ENCODE data around the gene RNU6-8.

The RNU6-8 gene

DNA sequence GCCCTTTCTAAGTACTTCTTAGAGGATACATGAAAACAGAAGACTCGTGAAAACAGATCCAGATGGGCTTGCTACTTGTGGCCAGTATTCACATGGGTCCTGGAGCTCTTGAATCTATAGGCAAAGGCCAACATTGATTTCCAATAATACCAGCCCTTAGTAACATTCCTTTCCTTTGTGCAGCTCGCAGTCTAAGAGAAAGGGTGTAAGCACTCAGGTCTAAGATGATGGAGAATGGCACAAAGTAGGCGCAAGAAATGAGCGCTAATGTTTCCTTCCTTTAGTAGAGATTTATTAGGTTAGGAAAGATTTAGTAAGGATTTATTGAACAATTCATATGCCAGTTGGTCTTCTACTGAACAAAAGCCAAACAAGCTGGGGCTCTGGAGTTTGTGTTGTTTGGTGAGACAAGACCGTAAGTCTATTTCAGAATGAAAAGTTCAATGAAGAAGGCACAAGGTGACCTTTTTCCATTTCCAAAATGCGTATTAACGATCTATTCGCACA, 525 bp downstream of the RNU6-8 start:
- DNase-seq: peak; percentile 99

- DNase-seq: peak; percentile 99
These were observed 1.1 kb downstream of the RNU6-8 start, which contains the start of gene RNU6-7 for GRCh38 chr14:32201816-32202490. Gene RNU6-7 (plus strand): TSS chr14:32202045.

DNA sequence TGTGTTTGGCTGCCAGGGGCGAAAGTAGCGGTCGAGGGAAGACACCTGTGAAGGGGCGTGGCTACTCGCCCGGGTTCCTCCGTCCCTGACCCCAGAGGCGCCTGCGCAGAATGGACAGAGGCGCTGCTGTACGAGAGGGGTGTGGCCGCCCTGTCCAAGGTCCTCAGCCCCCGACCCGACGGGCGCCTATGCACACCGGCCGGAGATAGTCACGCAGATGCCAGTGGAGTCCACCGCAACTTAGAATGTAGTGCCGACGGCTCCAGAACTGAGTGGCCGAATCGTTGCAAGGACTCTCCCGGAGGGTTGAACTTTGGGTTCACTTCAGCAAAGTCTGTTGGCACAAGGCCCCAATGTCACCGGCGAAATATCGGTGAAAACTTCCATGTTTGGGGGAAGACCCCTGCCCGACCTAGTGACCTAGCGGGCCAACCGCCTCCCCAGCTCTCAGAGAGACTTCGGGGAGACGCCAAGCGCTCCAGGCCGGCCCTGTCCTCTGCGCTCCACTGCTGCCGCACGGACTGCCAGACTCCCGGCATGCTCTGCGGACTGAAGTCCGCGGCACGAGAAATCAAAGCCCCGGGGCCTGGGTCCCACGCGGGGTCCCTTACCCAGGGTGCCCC, 1.8 kb downstream of the RNU6-8 start:
- DNase-seq: peak; percentile 100

- DNase-seq: no peak
These were observed 2.5 kb downstream of the RNU6-8 start for GRCh38 chr14:32200368-32201192.

DNA sequence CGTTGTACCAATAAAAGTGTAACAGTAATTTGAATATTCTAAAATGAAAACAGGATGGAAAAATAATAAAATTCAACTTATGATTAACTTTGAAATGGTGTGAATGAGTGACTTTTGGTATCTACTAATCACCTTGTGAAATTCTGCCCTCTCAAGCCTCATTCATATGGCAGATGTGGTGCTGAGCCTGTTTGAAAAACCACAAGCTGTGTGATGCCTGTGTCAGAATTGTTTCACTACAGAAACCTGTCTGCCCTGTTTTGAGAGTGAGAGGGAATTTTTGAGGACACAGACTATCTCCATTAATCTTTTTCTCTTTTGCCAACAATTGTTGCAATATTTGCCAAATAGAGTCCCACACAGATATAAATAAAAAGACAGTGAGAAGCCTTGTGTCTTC, 5.2 kb downstream of the RNU6-8 start:
- no peak for DNase-seq

- no peak for DNase-seq
These were observed 7.4 kb downstream of the RNU6-8 start for GRCh38 chr14:32195636-32196035.

- DNase-seq: no peak
These were observed 9.5 kb downstream of the RNU6-8 start for GRCh38 chr14:32193532-32193931.

GRCh38 chr14:32192712-32193373, 10.2 kb downstream of the RNU6-8 start:
- no peak for DNase-seq

- DNase-seq: no peak
These were observed 12.4 kb downstream of the RNU6-8 start for GRCh38 chr14:32190673-32191072.

GRCh38 chr14:32189811-32190210, 13.3 kb downstream of the RNU6-8 start:
- no peak for DNase-seq

- no peak for DNase-seq
These were observed 16.8 kb downstream of the RNU6-8 start for GRCh38 chr14:32186248-32186647.

- DNase-seq: no peak
These were observed 18.0 kb downstream of the RNU6-8 start for GRCh38 chr14:32185097-32185496.

GRCh38 chr14:32183151-32184058, 19.7 kb downstream of the RNU6-8 start:
- DNase-seq: no peak

DNA sequence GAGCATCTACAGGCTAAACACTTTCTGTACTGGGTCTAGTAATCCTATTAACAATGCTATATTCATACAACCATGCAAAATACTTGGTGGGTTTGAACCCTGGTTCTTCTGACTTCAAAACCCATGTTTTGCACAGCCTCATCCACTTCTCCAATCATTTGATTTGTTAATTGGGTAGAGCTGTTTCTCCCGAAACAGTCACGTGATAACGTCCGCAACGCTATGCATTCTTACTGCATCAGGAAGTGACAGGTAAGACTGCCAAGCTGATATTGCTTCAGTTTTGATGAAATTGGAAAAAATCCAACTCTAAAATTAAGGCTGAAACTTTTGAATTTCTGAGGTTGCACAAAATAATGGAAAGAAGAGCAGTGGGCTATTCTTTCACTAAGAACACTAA, 31.6 kb downstream of the RNU6-8 start:
- DNase-seq: no peak

- no peak for DNase-seq
These were observed 33.9 kb downstream of the RNU6-8 start for GRCh38 chr14:32169191-32169590.

DNA sequence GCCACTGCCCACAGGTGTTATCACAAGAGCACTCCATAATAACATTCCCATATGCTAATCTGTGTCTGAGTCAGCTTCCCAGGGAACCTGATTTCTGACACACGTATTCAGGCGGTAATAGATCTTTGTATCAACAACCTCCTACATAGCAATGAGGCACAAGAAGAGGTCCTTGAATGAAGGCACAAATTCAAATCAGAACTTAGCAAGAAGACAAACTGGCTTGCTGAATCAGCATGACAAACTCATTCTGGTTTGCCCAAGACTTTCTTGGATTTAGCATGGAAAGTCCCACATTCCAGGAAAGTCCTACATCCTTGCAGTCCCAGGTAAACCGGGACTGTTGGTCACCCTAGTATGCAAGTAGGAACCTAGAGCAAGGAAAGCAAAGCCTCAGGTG, 35.2 kb downstream of the RNU6-8 start:
- no peak for DNase-seq

GRCh38 chr14:32166924-32167323, 36.1 kb downstream of the RNU6-8 start:
- DNase-seq: no peak

GRCh38 chr14:32166029-32166428, 37.0 kb downstream of the RNU6-8 start:
- no peak for DNase-seq
